MM.1S (cell line): Measurements from ENCODE around the gene FIBCD1.

Experiments used
- DNase-seq: peaks from one replicate; pipeline ENCODE4 v3.0.0-alpha.2; 2015
- H2AFZ ChIP-seq: fragments of 300-600 bp; sonication (generic); 2 replicates; pipeline ENCODE4 v1.6.0; 2016; ENCODE audit warnings: antibody characterized with exemption, low read length
- H3F3A ChIP-seq: fragments of 300-600 bp; sonication (generic); 2 replicates; pipeline ENCODE4 v1.6.1; 2016; ENCODE audit warnings: mild to moderate bottlenecking, antibody characterized with exemption, low read length, moderate library complexity, mixed read lengths; ENCODE audit not compliant: insufficient read depth
- H3K27ac ChIP-seq: fragments of 300-600 bp; sonication (generic); 2 replicates; pipeline ENCODE4 v1.5.1; 2016; ENCODE audit warnings: mild to moderate bottlenecking, low read length
- H3K27me3 ChIP-seq: fragments of 300-600 bp; sonication (generic); replicated peaks from 2 replicates; pipeline ENCODE4 v1.6.0; 2016; ENCODE audit warnings: low read length; ENCODE audit not compliant: insufficient read depth
- H3K36me3 ChIP-seq: fragments of 300-600 bp; sonication (generic); replicated peaks from 2 replicates; pipeline ENCODE4 v1.6.1; 2016; ENCODE audit warnings: mild to moderate bottlenecking, low read length, mixed read lengths; ENCODE audit not compliant: insufficient read depth
- H3K4me1 ChIP-seq: fragments of 300-600 bp; sonication (generic); 2 replicates; pipeline ENCODE4 v1.6.1; 2016; ENCODE audit warnings: low read length, mixed read lengths
- H3K4me2 ChIP-seq: fragments of 300-600 bp; sonication (generic); 2 replicates; pipeline ENCODE4 v1.6.0; 2016; ENCODE audit warnings: low read depth, low read length
- H3K4me3 ChIP-seq: fragments of 300-600 bp; sonication (generic); 2 replicates; pipeline ENCODE4 v1.5.1; 2016; ENCODE audit warnings: low read length, mixed read lengths
- H3K79me2 ChIP-seq: fragments of 300-600 bp; sonication (generic); 2 replicates; pipeline ENCODE4 v1.6.1; 2016; ENCODE audit warnings: mixed run types, low read length, mixed read lengths
- H3K9ac ChIP-seq: fragments of 300-600 bp; sonication (generic); 2 replicates; pipeline ENCODE4 v1.6.1; 2016; ENCODE audit warnings: low read length, mixed read lengths
- H3K9me2 ChIP-seq: fragments of 300-600 bp; sonication (generic); replicated peaks from 2 replicates; pipeline ENCODE4 v1.6.1; 2016; ENCODE audit warnings: mild to moderate bottlenecking, low read length, mixed read lengths; ENCODE audit not compliant: insufficient read depth
- H3K9me3 ChIP-seq: fragments of 300-600 bp; sonication (generic); replicated peaks from 2 replicates; pipeline ENCODE4 v1.6.1; 2016; ENCODE audit warnings: mild to moderate bottlenecking, low read length, mixed read lengths; ENCODE audit not compliant: insufficient read depth
- H4K20me1 ChIP-seq: fragments of 300-600 bp; sonication (generic); 2 replicates; pipeline ENCODE4 v1.6.1; 2016; ENCODE audit warnings: mild to moderate bottlenecking, low read length, moderate library complexity, mixed read lengths; ENCODE audit not compliant: insufficient read depth
- CTCF ChIP-seq: fragments of 300-600 bp; sonication (generic); IDR thresholded peaks from 2 replicates; pipeline ENCODE4 v1.5.1; 2016; ENCODE audit warnings: antibody characterized with exemption, low read length, mixed read lengths
- EZH2 ChIP-seq: fragments of 300-600 bp; sonication (generic); optimal IDR thresholded peaks from 2 replicates; pipeline ENCODE3; 2017; ENCODE audit warnings: low read depth, mild to moderate bottlenecking, antibody characterized with exemption, low read length, mixed read lengths
- EZH2phosphoT487 ChIP-seq: fragments of 300-600 bp; sonication (generic); IDR thresholded peaks from 2 replicates; pipeline ENCODE4 v1.6.1; 2018; ENCODE audit warnings: antibody characterized with exemption, low read length

FIBCD1 gene

GRCh38 chr9:130914417-130915095, 24.5 kb downstream of the FIBCD1 start:
- TF ChIP-seq EZH2phosphoT487: no peak
- TF ChIP-seq CTCF: no peak
- no peak for TF ChIP-seq EZH2
- no peaks in the 10 kb centered on the region for H3K9me3 ChIP-seq
- no peaks in the 10 kb centered on the region for H3K9me2 ChIP-seq
- H3K4me1 ChIP-seq: no peaks in the 10 kb centered on the region
- no peak overlapping the region for H3K27ac ChIP-seq
- no peak overlapping the region for H3K4me3 ChIP-seq
- no peak overlapping the region for H3K4me2 ChIP-seq
- no peak overlapping the region for H3K9ac ChIP-seq
- no peak for DNase-seq
- no peaks in the 10 kb centered on the region for H4K20me1 ChIP-seq
- no peaks in the 10 kb centered on the region for H3K36me3 ChIP-seq
- H3K27me3 ChIP-seq: peaks cover 89% of the 10 kb centered on the region
- H3F3A ChIP-seq: no peaks in the 10 kb centered on the region
- H2AFZ ChIP-seq: no peak overlapping the region
- no peaks in the 10 kb centered on the region for H3K79me2 ChIP-seq

DNA sequence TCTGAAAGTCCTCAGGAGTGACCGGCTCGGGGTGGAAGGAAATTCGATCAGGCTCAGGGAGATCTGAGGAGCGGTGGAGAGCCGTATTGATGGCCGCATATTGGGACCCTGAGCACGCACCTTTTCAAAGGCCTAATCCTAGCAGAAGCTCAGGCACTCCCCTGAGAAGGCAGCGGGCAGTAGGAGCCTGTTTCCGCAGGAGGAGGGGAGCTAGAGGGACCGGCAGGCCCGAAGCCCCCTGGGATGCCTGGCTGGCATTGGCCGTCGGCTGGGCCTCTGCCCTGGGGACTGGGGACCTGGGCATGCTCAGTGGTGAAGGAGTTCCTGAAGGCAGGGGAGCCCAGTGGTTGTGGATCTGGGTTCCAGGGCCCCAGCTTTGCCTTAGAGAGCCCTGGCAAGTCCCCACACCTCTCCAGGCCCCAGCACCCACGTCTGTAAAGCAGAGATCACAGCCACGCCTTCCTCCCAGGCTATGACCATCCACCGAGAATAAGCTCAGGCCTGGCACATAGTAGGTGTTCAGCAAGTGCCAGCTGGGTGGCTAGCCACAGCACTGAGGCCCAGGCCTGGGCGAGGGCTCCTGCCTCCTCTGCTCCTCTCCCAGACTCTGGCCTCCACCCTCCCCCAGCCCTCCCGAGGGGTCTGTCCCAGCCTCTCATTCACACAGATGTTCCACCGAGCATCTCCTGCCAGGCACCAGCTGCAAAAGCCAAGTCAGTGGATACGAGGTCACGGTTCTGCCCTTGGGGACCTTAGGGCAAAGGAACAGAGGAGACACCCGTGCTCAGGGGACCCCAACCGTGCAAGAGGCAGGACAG, 25.2 kb downstream of the FIBCD1 start:
- no peak for TF ChIP-seq EZH2
- TF ChIP-seq EZH2phosphoT487: no peak
- TF ChIP-seq CTCF: no peak
- no peaks in the 10 kb centered on the region for H3K4me1 ChIP-seq
- H3K9me3 ChIP-seq: no peaks in the 10 kb centered on the region
- no peak overlapping the region for H3K9ac ChIP-seq
- H3K27me3 ChIP-seq: peaks cover 86% of the 10 kb centered on the region
- no peak overlapping the region for H3K27ac ChIP-seq
- no peak overlapping the region for H3K4me3 ChIP-seq
- no peak overlapping the region for H2AFZ ChIP-seq
- H3K9me2 ChIP-seq: no peaks in the 10 kb centered on the region
- no peaks in the 10 kb centered on the region for H3F3A ChIP-seq
- H3K79me2 ChIP-seq: no peaks in the 10 kb centered on the region
- no peaks in the 10 kb centered on the region for H4K20me1 ChIP-seq
- no peak overlapping the region; the same call in 1 of the 2 replicates for H3K4me2 ChIP-seq
- no peaks in the 10 kb centered on the region for H3K36me3 ChIP-seq
- DNase-seq: no peak

GRCh38 chr9:130912932-130913598, 26.0 kb downstream of the FIBCD1 start:
- Histone ChIP-seq H3K9ac (no peak overlapping the region), H3K36me3 (no peaks in the 10 kb centered on the region), H3K9me2 (no peaks in the 10 kb centered on the region), H2AFZ (no peak overlapping the region), H3K27me3 (peaks cover 86% of the 10 kb centered on the region), H3F3A (no peaks in the 10 kb centered on the region), H3K9me3 (no peaks in the 10 kb centered on the region), H4K20me1 (no peaks in the 10 kb centered on the region), H3K4me1 (no peaks in the 10 kb centered on the region), H3K27ac (no peak overlapping the region), H3K4me2 (no peak overlapping the region; the same call in 1 of the 2 replicates), H3K4me3 (no peak overlapping the region), H3K79me2 (no peaks in the 10 kb centered on the region)
- no peak for DNase-seq
- TF ChIP-seq CTCF (no peak), EZH2 (no peak), EZH2phosphoT487 (no peak)
